GM12872 (cell line): Measurements from ENCODE around the gene SEPSECS.

ENCODE experiments used
- TF ChIP-seq, protein P1 (sequence below): IDR thresholded peaks from 3 replicates; pipeline ENCODE4 v1.5.1; 2011; ENCODE audit warnings: low read depth, mild to moderate bottlenecking, low read length, moderate library complexity; ENCODE audit not compliant: insufficient read depth

The SEPSECS gene

GRCh38 chr4:25131926-25132325, 28.3 kb downstream of the SEPSECS start:
- TF ChIP-seq, protein P1, sequence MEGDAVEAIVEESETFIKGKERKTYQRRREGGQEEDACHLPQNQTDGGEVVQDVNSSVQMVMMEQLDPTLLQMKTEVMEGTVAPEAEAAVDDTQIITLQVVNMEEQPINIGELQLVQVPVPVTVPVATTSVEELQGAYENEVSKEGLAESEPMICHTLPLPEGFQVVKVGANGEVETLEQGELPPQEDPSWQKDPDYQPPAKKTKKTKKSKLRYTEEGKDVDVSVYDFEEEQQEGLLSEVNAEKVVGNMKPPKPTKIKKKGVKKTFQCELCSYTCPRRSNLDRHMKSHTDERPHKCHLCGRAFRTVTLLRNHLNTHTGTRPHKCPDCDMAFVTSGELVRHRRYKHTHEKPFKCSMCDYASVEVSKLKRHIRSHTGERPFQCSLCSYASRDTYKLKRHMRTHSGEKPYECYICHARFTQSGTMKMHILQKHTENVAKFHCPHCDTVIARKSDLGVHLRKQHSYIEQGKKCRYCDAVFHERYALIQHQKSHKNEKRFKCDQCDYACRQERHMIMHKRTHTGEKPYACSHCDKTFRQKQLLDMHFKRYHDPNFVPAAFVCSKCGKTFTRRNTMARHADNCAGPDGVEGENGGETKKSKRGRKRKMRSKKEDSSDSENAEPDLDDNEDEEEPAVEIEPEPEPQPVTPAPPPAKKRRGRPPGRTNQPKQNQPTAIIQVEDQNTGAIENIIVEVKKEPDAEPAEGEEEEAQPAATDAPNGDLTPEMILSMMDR: no peak

DNA sequence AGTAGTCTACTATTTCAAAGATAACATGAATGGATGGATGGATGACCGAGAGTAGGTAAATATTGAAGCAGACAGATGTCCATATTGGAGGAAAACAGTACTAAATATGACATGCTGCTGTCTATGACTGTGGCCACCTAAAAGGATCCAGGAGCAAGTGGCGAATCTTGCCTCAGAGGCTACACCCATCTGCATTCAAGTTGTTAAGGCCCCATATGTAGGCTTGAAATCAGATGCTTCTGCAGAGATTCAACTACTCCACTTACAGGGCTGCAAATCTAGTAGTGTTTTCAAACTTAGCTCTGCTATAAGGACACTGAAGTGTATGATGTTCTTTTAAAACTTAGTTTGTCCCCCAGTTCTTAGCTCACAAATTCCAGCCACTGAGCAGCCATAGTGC, 28.9 kb downstream of the SEPSECS start:
- TF ChIP-seq, protein P1: no peak

- TF ChIP-seq, protein P1: no peak
Measured at GRCh38 chr4:25129917-25130316, 30.3 kb downstream of the SEPSECS start.

DNA sequence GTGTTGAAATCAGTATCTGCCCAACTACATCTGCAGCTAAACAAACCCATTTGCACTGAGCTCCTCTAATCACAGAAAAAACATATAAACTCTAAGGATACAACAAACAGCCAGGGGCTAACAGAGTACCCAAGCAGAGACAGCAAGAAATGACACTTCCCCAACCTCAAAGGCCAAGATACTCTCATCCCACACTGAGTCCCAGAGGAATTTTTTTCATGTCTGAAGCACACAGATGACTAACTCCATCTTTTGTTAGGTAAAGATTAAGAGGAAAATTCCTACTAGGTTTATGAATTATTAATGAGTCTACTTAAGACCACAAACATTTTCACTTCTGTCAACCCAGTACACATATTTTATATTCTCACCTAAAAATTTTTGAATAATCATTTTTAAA, 31.6 kb downstream of the SEPSECS start:
- TF ChIP-seq, protein P1: no peak

- TF ChIP-seq, protein P1: no peak
Measured at GRCh38 chr4:25123236-25123635, 37.0 kb downstream of the SEPSECS start.

DNA sequence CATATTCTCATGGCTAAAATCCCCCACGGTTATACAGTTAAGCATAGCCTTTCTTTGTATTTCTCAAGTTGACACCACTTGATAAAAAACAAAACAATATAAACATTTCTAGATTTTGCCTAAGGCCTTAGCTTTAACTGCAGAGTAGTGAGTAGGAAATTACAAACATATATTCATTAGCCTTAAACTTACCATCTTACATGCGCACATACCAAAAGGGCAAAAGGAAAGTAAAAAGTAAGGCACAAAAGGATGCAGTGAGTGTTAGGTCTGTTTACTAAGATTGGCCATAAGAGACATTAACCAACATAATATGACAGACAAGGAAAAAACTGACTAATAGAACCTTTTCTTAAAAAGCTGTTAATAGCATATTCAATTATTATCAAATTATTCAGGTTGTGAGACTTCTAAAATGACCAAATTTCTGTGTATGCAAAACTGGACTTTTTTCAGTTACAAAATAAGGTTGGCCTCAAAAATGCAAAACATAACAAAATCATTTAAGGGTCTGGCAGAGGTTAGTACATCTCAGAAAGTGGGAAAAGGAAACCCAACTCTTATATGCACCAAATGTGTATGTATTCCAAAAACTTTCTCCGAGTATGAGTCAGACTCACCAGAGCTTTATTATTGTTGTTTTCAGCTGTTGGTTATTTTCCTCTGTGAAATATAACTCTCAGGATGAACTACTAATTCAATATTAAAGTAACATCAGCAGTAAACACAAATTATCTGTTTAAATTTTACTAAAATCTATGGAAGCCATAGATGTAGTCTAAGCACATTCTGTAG, 39.9 kb downstream of the SEPSECS start:
- TF ChIP-seq, protein P1: no peak

GRCh38 chr4:25117716-25118472, 42.4 kb downstream of the SEPSECS start:
- TF ChIP-seq, protein P1: no peak
